Activated CD8-positive, alpha-beta memory T cell treated with anti-CD3 and anti-CD28 coated beads for 48 hours (primary cell): ENCODE results near the gene FAM32A.

Experiments
- DNase-seq, 3 experiments: peaks; one replicate each; pipeline ENCODE4 v3.0.0-alpha.2; 2020; ENCODE audit warnings: low read depth in 2 of 3, low spot score in 2 of 3

The FAM32A gene

DNA sequence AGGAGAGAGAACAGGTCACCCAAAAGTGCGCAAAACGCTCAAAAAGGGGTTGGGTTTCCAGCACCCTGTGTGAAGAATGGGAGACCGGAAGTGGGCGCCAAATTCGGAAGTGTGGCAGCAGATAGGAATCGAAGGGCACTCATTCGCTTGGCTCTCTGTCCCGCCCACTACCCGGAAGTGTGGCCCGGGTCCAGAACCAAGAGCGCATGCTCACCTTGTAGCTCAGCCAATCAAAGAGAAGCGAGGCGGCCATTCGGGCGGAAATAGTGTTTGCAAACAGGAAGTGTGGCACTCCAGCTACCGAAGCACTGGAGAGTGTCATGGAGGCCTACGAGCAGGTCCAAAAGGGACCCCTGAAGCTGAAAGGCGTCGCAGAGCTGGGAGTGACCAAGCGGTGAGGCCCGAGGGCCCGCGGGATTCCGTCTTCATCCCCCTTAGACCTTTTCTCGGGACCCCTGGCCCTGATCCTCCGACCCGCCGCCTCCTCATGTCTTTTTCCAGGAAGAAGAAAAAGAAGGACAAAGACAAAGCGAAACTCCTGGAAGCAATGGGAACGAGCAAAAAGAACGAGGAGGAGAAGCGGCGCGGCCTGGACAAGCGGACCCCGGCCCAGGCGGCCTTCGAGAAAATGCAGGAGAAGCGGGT lies at the start of gene FAM32A:
FAM32A (plus strand) TSS at position 288 of the 645 bp plus-strand sequence; CDS start at position 321, 33 bp downstream.
- peak; percentile 80 to 97 (median 96) for DNase-seq

- no peak for DNase-seq
Observed at GRCh38 chr19:16135430-16136127, 49.6 kb upstream of the FAM32A start.

DNA sequence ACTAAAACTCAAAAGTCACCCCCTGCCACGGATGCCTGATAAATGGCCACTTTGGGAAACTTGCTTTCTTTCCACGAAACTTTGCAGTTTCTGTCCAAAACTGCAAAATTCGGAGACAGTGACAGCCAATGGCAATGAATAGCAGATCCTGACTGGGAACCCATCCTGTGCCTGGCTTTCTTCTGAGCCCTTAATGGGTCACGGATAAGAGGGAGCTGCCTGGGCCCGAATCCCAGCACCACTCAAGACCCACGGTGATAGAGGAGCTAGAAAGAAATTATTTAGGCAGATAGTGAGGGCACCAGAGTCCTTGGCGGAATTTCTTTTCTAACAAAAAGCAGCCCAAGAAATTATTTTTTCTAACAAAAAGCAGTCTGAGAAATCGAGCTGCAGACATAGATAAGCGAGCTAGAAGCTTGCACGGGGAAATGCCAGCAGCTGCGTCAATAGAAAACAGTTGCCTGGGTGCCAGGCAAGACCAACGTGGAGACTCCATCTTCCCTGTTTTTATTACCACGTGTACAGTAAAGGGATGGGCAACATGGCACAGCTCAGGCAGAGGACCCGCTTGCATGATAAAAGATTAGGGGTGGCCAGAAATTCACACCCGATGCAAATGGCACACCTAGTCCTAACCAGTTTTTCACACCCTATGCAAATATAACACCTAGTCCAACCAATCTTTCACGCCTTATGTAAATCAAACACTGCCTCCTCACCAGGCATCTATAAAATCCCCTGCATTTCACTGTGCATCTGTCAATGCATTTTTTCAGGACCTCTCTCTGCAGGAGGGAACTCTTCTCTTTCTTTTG lies 48.8 kb upstream of the FAM32A start:
- no peak for DNase-seq

DNA sequence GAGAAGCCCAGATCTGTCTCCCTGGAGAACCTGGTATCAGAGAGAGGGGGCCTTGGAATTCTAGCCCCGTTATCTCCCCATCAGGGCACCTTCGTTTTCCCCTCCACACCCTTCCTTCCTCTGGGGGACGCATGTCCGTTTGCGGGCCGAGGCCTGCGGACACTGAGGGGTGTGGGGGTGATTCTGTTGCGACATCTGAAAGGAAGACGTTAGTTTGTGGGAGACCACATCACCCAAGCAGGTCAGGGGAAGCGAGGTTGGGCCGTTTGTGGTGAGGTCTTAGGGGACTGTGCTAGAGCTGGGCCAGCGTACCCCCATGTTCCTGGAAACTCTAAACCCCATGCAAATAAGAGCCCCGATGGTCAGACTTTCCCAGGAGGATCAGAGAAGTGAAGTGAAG lies 45.5 kb upstream of the FAM32A start:
- no peak for DNase-seq

DNA sequence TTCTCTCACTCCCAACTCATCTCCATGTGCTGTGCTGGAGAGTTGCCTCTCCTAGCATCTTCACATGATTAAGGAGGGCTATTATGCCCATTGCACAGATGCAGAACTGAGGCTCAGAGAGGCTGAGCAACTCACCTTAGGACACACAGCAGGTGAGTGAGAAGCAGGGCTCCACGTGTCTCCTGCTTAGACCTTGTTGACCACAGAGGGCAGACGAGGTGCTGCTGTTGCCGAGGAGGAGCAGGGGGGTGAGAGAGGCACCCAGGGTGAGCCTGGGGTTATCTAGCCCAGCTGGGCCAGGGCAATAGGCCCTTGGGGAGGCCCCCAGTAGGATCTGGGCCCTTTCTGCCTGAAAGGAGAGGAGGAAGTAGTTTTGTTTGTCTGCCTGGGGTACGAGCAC lies 44.2 kb upstream of the FAM32A start:
- no peak for DNase-seq

DNA sequence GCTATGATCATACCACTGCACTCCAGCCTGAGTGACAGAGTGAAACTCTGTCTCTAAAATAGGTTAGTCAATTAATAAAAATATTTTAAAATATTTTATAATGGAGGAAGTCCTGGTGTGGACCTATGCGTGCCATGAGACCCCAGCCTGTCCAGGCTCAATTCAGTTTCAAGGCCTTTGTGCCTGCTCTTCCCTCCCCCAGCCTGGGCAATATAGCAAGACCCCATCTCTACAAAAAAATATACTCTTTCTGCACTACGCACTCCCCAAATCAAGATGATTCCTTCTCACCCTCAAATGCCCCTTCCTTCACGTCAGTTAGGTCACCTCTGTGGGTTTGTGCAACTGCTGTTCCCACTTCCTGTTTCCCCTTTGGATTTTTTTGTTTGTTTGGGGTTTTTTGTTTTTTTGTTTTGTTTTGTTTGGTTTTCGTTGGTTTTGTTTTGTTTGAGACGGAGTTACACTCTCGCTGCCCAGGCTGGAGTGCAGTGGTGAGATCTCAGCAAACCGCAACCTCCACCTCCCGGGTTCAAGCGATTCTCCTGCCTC lies 43.1 kb upstream of the FAM32A start:
- DNase-seq = no peak

GRCh38 chr19:16143399-16144215 lies 41.6 kb upstream of the FAM32A start, which contains the start of gene HSH2D:
TSS of gene HSH2D (plus strand) at chr19:16143685. CDS start at chr19:16148751, 5,066 bp downstream.
- DNase-seq = peak in 2 of 3 experiments; percentile 43 to 52

GRCh38 chr19:16144216-16144581 lies 41.0 kb upstream of the FAM32A start:
- no peak for DNase-seq

- no peak for DNase-seq
Observed at GRCh38 chr19:16146112-16146511, 39.1 kb upstream of the FAM32A start.

DNA sequence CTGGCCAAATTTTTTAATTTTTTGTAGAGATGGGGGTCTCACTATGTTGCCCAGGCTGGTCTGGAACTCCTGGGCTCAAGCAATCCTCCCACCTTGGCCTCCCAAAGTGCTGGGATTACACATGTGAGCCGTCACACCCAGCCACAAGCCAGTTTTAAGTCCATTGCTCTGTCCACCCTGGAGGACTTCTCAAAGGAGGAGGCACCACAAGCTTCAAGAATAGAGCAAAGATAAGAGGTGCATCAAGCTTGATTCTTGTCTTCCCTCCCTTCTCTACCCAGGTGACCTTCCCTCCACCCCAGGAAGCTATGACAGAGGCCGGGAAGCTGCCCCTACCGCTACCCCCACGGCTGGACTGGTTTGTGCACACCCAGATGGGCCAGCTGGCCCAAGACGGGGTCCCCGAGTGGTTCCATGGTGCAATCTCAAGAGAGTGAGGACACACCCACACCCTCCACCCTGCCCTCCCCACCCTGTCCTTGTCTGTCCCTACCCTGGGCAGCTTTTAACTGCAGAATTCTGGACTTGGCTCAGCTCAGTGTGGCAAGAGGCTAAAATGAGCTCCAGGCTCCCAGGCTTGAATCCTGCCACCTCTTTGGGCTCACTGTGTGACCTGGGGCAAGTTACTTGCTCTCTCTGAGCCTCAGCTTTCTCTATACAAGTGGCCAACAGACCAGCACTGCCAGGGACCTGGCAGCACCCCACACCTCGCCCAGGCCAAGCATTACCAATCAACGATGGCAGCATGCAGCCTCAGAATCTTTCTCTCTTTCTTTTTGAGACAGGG lies 36.6 kb upstream of the FAM32A start:
- DNase-seq = no peak

- no peak for DNase-seq
Observed at GRCh38 chr19:16153582-16154336, 31.5 kb upstream of the FAM32A start.

DNA sequence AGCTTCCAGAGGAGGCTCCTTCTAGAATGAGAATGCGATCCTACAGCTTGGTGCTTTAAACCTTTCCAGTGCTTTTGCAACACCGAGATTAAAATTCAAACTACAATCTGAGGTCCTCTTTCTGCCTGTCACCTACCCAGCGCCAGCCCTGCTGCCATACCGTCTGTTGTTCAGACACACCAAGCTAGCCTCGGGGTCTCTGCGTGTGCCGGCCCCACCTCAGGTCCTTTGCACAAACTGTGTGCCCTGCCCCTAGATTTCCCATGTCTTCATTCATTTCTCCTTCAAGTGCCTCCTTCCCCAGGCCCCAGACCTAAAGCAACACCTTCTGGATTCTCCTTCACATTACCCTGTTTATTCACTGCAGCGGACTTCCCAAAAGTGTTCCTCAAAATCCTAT lies 30.7 kb upstream of the FAM32A start:
- no peak for DNase-seq

- DNase-seq = no peak
Observed at GRCh38 chr19:16155128-16155527, 30.1 kb upstream of the FAM32A start.

DNA sequence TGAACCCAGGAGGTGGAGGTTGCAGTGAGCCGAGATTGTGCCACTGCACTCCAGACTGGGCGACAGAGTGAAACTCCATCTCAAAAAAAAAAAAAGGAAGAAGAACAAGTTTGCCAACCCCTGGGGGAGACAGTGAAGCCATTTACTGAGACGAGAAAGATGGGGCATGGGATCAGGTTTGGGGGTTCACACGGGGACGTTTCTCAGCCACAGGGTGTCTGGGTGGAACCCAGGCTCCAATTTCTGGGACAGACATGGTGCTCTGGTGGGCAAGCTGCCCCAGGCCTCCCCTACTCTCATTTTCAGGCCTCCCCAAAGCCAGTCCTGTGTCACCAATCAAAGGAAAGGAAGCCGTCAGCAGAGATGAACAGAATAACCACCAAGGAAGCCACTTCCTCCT lies 28.3 kb upstream of the FAM32A start:
- no peak for DNase-seq

DNA sequence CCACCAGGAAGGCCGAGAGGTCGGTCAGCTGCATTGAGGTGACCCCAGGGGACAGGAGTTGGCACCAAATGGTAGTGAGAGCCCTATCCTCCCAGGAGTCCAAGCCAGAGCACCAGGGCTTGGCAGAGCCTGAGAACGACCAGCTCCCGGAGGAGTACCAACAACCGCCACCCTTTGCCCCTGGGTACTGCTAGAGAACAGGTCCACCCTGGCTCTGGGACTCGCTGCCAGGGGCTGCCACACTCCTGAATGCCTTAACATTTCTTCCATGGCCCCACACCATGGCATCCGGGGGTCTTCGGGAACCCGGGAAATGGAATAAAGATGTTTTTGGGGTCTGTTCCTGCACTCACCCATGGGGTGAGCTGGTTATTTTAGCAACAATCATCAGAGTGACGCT lies 27.6 kb upstream of the FAM32A start:
- DNase-seq = no peak

DNA sequence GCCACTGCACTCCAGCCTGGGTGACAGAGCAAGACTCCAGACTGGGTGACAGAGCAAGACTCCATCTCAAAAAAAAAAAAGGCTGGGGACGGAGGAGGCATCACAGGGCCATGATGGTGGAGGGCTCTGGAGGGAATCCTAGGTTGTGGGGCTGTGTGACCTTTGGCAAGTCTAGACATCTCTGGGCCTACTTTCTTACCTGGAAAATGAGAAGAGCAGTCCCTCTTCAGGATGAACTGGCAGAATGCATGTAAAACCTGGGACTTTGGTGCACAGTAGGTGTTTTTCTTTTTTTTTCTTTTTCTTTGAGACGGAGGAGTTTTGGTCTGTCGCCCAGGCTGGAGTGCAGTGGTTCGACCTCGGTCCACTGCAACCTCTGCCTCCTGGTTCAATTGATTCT lies 25.6 kb upstream of the FAM32A start:
- no peak for DNase-seq

- peak in 1 of 3 experiments; percentile 24 for DNase-seq
Observed at GRCh38 chr19:16160445-16160942, 24.7 kb upstream of the FAM32A start.

GRCh38 chr19:16160943-16161560 lies 24.2 kb upstream of the FAM32A start:
- peak in 1 of 3 experiments; percentile 54 for DNase-seq

GRCh38 chr19:16161840-16162239 lies 23.4 kb upstream of the FAM32A start:
- DNase-seq = no peak
